Measurements from ENCODE around the gene C8G.

GRCh38 chr9:136957461-136957860 lies 12.4 kb downstream of the C8G start:
- TF ChIP-seq CTCF (IDR thresholded peaks at IDR 0.05; ENCODE audit: insufficient read depth, low read depth, low read length), result no peak
- no peak for TF ChIP-seq EZH2 (IDR thresholded peaks at IDR 0.05; ENCODE audit: insufficient read depth, low read length)
